Measurements from ENCODE around the gene IGFL4. TPM values are rescaled to one million over a fixed set of nuclear protein-coding genes. Genes with fewer than 3 reads are reported as not detected.

Gene IGFL4
- not detected for polyA plus RNA-seq (2013, experiment 1 of 2; ENCODE audit: insufficient read length)
- polyA plus RNA-seq (2013, experiment 2 of 2; ENCODE audit: insufficient read length) = not detected

DNA sequence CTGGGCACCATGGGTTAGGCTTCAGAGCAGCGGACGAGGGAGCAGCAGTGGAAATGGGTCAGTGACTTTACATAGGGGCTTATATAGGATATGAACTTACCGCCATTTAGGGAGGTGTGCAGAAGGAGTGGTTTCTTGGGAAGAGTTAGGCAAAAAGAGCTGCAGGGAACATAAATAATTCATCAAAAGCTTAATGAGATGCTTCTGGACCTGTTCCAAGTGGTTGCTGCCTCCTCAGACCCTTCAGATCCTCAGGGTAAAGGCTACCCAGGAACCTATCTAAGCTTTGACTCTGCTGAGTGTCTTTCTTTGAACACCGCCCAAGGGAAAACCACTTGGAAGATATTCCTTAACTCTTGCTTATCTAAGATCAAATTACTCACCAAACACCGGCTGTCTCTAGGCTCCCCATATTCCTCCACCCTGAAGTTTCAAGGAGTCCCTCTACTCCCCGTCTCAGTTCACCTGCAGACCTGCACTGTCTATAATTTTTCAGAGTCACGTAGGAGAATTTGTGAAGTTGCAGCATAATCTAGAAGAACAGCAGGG, at the start of gene IGFL4:
Gene IGFL4 (minus strand): TSS at position 51 of the 549 bp plus-strand sequence. CDS start 40 bp downstream, at position 11.
- DNase-seq = no peak

DNA sequence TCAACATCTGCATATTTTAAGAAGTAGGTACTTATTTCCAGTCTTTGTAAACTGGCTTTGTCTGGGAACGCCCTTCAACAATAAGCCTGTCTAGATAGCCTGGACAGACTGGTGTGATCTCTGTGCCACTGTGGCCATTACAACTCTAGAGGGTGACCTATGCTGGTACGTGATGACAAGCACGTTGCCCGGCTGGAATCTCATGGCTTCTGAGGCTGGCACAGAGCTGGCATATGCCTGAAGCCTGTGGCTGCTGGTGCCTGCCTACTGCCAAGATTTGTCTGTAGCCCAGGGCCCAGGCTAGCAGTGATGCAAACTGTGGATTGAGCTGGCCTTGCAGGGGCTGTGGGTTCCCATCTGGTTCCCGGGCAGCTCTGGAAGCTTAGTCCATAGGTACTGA, 49.6 kb upstream of the IGFL4 start:
- no peak for DNase-seq

DNA sequence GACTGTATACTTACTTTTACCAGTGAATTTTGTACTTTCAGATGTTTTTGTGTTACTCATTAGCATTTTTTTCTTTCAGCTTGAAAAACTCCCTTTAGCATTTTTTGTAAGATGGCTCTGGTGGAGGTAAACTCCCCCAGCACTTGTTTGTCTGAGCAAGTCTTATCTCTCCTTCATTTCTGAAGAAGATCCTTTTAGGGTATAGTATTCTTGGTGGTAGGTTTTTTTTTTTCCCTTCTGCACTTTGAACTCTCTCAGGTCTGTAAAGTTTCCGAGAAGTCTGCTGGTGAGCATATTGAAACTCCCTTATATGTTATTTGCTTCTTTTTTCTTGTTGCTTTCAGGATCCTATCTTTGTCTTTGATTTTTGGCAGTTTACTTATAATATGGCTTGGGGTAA, 48.6 kb upstream of the IGFL4 start:
- DNase-seq = no peak

DNA sequence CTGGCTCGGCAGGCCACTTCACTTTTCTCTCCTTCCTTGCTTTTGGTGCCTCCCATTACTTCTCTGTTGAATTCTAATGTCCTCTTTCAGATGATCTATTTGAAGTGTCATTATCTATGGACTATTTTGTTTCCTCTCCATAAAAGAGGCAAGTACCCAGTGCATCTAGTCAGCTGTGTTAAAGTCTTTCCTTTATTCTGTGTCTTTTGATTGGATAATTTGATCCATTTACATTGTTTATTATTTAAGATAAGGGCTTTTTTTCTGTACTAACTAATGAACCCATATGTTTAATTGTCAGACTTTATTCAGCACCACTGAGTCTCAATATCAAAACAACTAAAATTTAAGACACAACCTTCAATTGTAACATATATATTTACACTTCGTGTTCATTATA, 47.3 kb upstream of the IGFL4 start:
- DNase-seq = no peak

DNA sequence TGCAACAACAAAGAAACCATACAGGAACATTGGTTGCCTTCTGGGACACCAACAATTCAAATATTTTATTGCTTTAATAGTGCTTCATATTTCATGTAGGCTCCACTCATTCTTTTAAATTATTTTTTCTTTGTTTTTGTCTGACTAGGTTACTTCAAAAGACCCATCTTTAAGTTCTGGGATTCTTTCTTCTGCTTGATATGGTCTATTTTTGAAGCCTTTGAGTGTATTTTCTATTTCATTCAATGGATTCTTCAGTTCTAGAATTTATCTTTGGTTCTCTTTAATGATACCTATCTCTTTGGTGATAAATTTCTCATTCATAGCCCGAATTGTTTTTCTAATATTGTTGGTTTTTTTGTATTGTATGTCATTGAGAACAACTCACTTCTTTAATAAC, 45.1 kb upstream of the IGFL4 start:
- DNase-seq = no peak

DNA sequence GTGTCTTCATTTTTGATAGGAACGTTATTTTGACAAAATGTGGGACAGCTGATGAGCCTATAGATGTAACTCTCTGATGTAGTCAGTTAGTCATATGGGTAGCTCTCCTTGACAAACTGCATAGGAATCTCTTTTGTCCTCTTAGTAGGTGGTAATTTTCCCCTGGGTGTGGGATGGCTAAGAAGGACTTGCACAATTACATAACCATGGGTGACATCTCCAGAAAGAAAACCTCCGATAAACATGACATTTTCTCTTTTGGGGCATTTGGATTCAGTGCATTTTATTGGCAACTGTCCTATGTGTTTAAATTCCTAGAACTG, 41.9 kb upstream of the IGFL4 start:
- peak; percentile 55 for DNase-seq

DNA sequence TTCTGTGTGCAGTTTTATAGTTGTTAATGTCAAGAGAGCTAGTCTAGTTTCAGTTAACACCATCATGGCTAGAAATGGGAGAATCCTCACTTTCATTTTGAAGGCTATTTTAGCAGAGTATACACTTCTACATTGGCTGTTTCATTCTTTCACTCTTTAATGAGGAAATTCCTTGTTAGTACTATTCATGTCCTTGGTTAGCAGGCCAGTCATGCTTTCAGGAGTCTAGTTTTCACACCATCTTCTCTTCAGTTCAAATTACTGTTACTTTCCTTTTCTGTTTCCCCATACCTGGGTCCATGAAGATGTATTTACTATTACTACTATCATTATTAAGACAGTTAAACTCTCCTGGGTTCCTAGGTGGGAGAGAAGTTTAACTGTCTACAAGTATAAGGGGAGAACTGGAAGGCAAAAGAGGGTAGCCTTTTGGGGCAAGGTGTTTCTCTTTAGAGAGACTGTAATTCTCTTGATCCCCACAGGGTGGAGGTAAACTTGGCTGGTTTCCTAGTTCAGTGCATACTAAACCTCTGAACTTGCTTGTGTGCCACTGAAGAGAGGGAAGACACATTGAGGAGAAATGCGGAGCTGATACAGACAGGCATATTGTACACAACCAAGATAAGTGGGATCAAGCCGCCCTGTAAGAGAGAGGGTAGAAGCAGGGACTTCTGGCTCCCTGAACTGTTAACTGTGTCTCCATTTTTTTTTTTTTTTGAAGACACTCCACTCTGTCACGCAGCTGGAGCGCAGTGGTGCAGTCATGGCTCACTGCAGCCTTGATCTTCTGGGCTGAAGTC, 41.3 kb upstream of the IGFL4 start:
- peak; percentile 71 for DNase-seq

DNA sequence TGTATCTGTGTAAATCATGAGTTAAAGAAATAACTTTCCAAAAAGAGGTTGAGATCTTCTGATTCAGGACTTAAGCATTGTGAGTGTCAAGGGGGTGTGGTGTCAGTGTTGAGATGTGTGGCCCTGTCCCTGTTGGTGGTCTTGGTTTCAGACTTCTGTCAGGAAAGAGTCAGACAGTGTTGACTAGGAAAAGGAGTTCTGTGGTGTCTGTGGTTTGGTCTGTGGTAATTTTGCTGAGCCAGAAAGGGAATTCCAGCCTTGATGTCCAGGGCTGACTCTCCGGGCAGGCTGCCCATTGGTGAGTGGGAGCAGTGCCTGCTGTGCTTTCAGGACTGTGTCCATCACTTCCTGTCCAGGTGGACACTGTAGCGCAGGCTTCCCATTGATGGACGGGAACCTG, 39.8 kb upstream of the IGFL4 start:
- DNase-seq = peak; percentile 99

DNA sequence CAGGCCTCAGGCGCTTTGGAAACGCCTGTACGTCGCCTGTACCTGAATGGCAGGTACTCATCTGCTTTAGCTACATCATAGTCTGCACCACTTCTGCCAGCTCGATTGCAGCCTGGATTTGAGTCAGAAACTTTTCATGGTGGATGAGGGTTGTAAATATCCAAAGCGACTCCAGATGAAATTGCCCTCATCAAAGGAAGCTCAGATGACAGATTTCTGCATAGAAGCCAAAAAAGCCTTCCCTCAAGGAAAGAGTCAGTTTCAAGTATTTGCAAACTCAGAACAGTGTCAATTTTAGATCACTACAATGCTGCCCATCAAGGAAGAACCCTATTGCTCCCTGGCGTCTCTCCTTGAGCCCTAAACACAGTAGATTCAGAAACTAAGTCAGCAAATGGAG, 38.8 kb upstream of the IGFL4 start:
- peak; percentile 46 for DNase-seq

DNA sequence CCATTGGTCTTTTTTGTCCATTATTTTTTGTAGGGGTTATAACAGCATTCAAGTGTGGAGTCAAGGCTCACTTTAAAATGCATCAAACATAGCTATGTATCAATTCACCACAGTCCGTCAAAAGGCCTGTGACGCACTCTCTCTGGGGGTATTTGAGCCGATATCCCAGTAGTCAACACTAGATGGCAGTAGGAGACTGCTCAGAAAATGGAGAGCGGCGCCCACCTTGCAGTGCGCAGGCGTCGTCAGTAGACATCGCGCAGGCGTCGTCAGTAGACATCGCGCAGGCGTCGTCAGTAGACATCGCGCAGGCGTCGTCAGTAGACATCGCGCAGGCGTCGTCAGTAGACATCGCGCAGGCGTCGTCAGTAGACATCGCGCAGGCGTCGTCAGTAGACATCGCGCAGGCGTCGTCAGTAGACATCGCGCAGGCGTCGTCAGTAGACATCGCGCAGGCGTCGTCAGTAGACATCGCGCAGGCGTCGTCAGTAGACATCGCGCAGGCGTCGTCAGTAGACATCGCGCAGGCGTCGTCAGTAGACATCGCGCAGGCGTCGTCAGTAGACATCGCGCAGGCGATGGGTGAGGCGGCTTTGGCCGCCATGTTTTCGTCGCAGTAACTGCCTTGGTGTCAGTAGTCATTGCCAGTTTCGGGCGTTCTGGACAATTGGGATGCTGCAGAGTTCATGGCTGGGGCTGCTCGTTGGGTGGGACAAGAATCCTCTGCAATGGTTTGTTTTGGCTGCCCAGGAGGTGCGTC, 38.0 kb upstream of the IGFL4 start:
- DNase-seq = peak; percentile 79

DNA sequence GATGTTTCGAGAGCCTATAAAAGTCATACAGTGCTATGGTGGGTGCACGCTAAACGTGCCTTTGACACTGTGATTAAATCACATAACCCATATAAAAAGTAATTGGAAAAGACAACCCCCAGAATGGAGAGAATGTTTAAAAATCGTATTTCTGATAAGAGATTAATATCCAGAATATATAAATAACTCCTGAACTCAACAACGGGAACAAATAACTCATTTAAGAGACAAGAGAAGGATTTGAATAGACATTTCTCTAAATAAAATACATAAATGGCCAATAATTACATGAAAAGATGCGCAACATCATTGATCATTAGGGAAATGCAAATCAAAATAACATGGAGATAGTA, 37.0 kb upstream of the IGFL4 start:
- no peak for DNase-seq

DNA sequence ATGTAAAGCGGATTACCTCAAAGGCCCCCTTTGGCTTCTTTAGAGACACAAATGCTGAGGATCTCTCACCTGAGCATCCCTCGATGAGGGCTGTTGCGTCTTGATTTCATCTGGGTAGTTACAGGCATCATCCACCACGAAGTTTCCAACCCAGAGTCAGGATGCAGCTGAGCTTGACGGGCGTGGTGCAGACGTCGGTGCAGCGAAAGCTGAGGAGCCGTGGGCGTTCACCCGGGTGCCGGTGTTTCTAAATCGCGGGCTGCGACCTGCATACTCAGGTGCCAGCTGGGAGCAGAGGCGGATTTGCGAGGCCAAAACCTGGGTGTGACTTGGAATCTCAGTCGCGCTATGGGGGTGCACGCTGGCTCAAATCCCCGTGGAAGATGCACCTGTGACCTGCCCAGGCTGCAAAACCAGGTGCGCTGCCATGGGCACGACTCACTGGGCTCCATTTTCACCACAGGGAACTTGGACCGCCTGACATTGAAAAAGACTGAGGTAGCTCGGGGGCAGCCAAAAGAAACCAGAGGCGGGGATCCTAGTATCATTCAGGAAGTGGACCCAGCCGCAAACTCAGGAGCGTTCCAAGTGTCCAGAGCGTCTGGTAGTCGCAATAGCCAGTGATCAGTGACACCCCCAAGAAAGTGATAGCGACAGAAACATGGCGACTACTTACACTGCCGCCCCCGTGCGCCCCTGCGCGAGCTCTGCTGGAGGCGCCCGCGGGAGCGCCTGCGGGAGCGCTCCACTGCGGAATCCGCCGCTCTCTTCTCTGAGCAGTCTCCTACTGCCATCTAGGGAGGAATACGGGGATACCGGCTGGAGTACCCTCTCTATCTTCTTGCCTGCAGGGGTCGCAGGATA, 36.4 kb upstream of the IGFL4 start:
- peak; percentile 83 for DNase-seq

DNA sequence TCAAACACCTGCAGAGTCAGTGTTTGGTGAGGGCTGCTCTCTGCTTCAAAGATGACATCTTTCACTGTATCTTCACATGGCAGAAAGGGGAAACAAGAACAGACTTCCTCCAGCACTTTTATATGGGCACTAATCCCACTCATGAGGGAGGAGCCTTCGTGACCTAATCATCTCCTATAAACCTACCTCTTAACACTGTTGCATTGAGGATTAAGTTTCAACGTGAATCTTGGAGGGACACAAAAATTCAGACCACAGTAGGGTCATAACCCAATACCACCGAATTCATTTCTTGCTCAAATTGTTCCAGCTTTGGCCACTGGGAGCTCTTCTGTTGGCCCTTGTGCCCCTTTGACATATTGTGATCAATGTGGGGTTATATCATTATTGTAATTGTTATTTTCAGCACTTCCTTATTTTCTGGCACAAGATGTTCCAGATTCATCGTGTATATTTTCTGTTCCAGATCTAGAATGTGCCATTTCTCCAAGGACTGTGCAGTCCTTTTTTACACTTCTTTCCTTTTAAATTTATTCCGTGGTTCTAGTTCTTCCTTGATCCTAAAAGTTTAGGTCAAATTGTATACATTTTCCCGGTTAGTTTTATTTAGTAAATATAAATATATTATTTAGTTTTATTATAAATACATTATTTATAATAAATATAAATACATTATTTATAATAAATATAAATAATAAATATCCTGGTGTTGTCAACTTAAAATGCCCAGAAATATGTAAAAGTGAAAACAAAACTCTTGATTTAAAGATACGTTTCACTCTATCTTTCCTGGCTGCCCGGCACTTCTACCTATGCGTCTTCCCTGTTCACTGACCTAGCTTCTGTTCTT, 35.5 kb upstream of the IGFL4 start:
- no peak for DNase-seq

DNA sequence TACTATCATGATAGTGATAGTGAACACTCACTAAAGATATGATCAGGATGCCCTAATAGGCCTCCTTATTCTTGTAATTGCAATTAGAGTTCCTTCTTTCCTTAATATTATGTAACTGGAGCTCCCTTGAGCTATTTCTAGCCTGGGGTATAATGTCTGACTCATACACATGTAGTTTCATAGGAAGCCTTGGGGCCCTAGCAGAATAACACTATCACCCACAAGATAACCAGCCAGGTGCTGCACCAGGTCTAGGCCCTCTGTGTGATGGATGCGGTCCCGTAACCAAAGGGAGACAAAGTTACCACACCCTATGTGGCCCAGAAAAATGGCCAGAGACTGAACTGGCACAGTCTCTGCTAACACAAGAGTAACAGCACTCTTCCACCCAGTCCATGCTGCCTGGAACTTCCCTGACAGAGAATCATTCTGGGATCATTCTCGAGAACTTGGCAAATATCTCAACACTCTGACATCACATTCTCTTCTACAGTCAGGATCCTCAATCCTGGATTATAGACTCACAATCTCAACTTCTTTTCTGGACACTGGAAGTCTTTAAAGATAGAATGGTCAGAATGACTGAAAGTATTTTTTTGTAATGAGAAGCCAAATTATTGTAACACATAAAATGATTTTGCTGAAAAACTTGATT, 32.6 kb upstream of the IGFL4 start:
- no peak for DNase-seq

DNA sequence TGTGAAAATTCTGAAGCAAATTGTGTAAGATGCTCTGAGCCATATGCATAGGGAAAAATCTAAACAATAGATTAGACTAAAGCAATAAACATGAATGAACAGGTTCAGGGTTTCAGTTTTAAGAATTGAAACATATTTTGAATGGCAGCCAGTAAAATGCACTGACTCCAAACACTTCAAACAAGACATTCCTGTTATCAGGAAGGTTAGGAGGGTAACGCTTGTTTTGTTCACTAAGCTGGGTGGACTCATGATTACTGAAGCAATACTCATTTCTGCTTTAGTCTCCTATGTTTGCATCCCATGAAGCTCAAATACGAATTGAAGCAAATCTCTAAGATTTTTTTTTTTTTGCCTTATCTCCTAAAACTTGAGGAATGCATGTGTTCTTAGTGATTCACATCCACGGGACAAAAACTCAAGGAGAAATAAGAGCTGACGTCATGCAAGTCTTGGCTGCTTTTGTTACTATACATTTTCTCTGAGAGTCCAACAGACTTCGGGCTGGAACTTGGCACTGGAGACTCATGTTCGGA, 29.1 kb upstream of the IGFL4 start:
- DNase-seq = peak; percentile 93

DNA sequence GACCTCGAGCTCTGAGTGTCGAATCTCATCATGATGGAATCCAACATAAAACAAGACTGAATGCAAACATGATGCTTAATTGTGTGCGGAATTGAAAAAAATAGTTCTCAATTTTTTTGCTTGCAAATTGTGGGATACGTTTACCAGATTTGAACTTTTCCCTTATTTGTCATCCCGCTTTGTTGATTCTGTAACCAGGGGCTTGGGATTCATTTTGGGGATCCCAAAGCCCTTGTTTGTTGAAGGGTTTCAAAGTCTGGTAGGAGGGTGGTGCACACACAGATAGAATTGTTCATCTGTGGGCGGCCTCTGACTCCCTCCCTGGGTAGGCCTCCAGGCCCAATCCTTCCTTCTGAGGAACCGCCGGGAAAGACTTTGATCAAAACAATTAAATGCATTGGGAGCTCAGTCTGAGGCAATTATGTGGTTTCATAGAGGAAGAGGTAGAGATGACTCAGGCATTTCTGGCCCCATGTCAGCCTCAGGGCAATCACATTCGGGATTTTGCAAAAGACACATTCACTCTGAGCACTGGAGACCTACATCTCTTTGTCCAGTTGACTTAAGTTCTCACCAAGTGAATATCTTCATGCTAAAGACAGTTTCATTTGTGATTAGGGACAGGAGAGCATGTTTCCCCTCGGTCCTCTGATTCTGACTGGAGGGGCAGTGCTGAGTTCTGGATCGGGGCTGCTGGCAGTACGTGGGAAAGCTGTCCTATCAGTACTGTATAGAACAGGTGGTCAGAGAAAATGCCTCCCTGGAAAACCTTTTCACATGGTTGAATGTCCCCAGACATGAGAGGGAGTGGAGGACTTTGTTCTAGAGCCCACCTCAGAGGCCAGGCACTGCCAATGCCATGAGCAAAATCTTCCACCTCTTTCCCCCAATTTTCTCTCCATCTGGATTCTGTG, 27.8 kb upstream of the IGFL4 start:
- peak; percentile 91 for DNase-seq

DNA sequence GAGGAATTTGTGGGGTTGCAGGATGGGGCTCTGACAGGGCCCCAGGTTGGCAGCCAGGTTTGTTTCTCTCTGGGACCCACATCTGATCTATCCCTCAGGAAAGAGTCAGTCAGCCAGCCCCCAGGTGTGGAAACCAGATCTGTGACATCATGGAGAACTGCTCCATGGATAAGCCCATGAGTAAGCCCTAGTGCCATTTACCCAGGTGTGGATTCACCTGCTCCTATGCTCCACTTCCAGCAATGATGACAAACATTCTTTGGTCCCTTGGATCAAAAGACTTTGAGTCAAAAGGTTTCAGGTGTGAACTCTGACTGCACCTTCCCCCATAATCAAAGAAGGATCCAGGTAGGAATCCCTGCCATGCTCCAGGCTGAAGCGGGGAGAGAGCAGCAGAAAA, 26.9 kb upstream of the IGFL4 start:
- no peak for DNase-seq

DNA sequence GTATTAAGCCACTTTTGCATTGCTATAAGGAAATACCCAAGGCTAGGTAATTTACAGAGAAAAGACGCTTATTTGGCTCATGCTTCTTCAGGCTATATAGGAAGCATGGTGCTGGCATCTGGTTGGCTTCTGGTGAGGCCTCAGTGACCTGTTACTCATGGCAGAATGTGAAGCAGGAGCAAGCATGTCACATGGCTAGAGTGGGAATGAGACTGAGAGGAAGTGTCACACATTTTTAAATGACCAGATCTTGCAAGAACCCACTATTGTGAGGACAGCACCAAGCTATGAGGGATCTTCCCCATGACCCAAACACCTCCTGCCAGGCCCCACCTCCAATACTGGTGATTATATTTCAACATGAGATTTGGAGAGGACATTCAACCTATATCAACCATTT, 25.7 kb upstream of the IGFL4 start:
- no peak for DNase-seq

DNA sequence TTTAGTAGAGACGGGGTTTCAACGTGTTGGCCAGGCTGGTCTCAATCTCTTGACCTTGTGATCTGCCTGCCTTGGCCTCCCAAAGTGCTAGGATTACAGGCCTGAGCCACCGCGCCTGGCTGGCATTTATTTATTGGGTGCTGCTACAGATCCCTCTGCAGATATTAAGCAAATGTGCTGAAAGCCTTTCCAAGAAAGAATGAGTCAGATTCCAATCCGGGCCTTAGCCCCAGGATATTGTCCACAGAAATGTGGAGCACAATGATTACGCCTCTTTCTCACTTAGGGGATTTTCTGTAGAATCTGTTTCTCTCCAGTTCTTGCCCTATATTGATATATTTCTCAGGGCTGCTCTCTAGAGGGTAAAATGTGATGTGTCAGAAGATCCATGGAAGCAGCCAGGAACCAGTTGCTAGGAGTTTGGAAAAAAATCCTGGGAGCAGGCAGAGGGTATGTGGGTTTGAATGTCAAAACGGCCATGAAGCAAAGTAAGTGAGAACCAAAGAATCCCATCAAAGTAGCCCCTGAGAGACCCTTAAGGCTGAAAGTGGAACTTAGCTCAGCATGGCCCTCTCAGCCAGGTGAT, 24.8 kb upstream of the IGFL4 start:
- peak; percentile 44 for DNase-seq

DNA sequence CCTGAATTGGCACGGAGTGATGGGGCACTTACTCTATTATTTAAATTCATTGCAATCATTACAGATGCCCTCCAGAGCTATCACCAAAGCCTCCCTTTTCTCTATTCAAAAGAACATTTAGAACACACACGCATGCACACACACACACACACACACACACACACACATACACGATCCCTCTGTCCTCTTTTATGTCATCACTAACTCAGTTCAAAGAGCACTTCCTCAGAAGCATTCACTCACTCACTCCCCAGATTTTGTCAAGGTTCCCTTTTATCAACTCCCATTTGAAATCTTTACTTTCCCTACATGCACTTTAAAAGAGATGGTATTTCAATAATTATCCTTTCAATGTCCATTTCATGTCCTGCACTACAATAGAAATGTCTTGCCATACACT, 22.4 kb upstream of the IGFL4 start:
- no peak for DNase-seq

Measured in fibroblast of skin of abdomen (primary cell).